Stimulated activated CD8-positive, alpha-beta memory T cell treated with anti-CD3 and anti-CD28 coated beads, Interleukin-7, amount 100 ng/mL, for 48 hours (primary cell): ENCODE data around the gene GJB3.
"Not testable (repeated sequence)": the region's sequence is repeated elsewhere in the genome, so short reads cannot be mapped to it uniquely, and the experiment has no call there.

Experiments used
- DNase-seq, 2 donors: peaks; one replicate each; pipeline ENCODE4 v3.0.0-alpha.2; 2020; ENCODE audit warnings: low read depth in 1 of 2; ENCODE audit errors: extremely low read depth in 1 of 2

GJB3 gene

DNA sequence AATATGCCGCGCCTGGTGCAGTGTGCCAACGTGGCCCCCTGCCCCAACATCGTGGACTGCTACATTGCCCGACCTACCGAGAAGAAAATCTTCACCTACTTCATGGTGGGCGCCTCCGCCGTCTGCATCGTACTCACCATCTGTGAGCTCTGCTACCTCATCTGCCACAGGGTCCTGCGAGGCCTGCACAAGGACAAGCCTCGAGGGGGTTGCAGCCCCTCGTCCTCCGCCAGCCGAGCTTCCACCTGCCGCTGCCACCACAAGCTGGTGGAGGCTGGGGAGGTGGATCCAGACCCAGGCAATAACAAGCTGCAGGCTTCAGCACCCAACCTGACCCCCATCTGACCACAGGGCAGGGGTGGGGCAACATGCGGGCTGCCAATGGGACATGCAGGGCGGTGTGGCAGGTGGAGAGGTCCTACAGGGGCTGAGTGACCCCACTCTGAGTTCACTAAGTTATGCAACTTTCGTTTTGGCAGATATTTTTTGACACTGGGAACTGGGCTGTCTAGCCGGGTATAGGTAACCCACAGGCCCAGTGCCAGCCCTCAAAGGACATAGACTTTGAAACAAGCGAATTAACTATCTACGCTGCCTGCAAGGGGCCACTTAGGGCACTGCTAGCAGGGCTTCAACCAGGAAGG is 4.3 kb downstream of the GJB3 start:
- no peak for DNase-seq

DNA sequence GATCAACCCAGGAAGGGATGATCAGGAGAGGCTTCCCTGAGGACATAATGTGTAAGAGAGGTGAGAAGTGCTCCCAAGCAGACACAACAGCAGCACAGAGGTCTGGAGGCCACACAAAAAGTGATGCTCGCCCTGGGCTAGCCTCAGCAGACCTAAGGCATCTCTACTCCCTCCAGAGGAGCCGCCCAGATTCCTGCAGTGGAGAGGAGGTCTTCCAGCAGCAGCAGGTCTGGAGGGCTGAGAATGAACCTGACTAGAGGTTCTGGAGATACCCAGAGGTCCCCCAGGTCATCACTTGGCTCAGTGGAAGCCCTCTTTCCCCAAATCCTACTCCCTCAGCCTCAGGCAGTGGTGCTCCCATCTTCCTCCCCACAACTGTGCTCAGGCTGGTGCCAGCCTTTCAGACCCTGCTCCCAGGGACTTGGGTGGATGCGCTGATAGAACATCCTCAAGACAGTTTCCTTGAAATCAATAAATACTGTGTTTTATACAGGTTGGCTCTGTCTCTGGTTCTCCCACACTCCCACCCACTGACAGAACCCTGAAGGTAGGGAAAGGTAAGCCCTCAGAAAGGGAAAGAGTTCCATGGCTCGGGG is 5.0 kb downstream of the GJB3 start:
- DNase-seq, result no peak

DNA sequence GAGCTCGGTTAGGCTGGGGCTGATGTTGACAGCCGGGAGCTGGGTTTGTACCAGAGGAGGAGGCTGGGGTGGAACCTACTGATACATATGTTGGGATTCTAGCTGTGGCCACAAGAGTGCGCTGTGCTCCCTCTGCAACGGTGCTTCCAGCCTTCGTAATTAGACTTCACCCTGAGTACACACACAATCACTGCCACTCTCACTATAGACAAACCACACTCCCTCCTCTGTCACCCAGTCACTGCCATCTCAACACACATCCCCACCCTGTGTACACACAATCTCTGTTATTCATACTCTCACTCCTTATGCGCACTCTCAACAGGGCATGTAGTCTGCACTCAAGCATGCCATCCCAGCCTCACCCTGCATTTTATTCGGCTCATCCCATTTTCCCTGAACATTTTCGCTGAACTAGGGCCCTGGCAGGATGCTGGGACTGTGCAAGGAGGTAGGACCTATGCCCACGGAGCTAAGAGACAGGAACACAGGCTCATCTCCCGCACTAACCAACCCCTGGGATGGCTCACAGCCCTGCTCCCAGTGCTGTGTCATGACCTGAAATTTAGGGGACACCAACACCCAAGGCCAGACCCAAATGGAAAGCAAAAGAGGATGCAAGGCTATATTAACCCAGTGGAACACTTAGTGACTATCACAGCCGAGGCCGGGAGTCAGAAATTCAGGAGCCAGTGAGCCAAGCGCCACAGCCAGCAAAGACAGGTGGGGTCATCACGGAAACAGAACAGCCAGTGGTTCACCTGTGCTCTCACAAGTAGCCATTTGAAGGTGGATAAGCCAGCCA is 5.7 kb downstream of the GJB3 start:
- DNase-seq, result peak in 1 of 2 donors; percentile 46

DNA sequence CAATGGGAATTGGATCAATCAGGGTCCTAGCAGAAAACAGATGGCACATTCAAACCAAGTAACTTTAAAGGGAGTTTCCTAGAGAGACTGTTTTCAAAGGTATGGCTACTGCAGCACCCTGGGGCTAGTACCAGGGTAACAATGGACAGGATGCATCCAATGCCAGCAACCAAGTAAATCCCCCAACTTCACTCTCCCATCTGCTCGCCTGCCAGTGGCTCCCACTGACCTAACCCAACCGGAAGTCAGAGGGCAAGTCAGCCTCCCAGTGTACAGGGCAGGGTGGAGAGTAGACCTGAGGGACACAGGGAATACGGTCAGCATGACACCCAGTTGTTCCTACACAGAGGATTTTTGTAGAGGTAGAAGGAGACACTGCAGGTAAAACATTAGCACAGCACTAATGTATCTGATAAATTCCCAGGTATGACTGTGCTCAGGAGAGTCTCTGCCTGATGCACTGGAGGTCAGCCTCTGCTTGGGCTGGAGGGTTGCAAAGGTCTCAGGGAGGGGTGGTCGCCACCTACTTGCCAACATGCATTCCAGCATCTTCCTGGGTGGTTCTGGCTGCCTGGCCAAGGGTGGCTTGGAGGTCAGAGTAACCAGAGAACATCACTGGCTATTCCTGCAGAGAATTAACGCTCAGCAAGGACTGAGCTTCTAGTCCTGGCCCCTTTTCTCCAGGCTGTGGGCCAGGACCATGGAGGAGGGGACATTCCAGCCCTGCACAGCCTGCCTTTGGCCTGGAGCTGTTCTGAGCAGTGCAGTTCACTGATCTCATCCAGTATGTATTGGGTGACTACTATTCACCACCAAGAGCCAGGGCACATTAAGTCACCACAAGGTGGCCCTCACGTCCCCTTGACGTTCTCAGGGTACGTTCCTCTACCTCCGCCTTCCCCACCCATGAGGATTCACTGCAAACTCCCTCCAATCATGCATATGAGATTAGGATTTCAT is 6.7 kb downstream of the GJB3 start:
- no peak for DNase-seq

DNA sequence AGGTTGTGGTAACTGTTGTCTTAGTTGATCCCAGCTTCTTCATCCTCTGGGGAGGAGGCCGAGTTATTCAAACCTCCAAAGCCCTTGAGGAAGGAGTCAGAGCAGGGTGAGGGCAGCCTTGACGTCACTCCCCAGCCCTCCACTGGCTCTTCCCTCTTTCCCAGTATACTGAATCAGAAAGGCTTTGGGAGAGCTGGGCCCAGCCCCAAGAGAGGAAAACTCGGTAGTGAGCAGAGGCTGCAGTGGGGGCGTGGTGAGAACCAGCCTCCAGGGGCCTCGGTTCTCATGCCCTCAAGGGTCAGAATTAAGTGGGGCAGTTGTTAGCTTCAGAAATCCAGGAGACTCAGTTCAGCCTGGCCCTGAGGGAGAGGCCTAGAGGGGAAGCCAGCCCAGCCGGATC is 10.0 kb downstream of the GJB3 start:
- no peak for DNase-seq

DNA sequence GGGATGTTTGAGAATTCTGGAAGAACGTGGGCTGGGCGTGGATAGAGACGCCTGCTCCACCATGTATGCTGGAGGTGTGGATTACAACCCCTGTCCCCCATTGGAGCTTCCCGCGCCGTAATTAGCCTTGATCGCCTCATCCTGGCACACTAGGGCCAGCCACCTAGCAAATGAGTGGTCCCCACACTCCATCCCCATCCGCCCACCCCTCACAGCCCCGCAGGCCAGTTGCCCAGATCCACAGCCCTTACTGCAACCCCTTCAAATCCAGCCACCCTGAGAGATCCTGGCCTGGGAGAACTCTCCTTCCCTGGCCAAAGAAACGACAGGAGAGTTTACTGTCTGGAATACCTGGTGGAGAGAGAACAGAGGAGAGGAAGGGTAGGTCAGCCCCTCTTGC is 11.4 kb downstream of the GJB3 start:
- no peak for DNase-seq

DNA sequence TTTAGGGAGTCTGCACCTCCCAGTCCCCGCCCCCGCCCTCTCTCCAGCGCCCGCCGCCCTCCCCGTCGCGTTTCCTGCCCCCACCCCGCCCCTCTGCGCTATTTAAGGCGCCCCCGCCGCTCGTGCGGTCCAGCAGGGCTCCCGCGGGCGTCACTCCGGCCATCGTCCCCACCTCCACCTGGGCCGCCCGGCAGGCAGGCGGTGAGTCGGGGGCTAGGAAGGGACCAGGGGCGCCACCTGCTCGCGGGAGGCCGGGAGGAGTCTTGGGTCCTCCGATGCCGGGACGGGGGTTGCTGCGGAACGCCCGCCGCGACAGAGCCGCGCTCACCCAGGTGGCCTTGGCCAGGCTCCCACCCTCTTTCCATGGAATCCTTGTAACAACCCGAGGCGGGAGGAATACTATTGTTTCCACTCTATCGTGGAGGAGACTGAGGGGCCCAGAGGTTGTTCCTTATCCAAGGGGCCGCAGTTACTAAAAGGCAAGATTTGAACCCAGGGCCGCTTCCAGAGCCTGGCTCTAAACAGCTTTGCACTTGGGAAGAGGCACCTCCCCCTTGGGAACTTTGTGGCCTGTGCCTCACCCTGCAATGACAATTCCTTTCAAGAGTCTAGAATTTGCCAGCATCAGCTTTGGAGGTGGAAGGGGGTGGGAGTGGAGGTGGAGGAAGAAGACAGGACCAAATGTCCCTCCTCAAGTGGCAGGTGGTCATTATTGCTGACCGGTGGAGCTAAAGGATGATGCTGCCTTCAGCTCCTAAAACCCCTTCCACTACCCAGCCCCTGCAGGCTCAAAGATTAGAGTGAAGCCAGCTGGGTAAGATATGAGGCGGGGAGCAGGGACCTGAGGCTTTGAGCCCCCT is 12.1 kb downstream of the GJB3 start, which contains the start of gene GJA4:
TSS of gene GJA4 (plus strand) at position 132 of the 860 bp plus-strand sequence. CDS start 1,215 bp downstream, outside the sequence.
- no peak for DNase-seq

DNA sequence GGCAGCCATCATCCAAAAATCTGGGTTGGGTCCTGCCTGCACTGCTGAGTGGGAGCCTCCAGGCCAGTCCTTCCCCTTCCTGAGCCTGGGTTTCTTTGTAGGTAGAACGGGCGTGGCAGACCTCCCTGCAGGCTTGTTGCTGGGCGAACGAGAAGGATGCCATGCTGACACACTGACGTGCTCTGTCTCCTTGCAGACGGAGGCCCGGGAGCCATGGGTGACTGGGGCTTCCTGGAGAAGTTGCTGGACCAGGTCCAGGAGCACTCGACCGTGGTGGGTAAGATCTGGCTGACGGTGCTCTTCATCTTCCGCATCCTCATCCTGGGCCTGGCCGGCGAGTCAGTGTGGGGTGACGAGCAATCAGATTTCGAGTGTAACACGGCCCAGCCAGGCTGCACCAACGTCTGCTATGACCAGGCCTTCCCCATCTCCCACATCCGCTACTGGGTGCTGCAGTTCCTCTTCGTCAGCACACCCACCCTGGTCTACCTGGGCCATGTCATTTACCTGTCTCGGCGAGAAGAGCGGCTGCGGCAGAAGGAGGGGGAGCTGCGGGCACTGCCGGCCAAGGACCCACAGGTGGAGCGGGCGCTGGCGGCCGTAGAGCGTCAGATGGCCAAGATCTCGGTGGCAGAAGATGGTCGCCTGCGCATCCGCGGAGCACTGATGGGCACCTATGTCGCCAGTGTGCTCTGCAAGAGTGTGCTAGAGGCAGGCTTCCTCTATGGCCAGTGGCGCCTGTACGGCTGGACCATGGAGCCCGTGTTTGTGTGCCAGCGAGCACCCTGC is 13.2 kb downstream of the GJB3 start:
- no peak for DNase-seq

DNA sequence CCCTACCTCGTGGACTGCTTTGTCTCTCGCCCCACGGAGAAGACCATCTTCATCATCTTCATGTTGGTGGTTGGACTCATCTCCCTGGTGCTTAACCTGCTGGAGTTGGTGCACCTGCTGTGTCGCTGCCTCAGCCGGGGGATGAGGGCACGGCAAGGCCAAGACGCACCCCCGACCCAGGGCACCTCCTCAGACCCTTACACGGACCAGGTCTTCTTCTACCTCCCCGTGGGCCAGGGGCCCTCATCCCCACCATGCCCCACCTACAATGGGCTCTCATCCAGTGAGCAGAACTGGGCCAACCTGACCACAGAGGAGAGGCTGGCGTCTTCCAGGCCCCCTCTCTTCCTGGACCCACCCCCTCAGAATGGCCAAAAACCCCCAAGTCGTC is 13.8 kb downstream of the GJB3 start:
- DNase-seq, result no peak

DNA sequence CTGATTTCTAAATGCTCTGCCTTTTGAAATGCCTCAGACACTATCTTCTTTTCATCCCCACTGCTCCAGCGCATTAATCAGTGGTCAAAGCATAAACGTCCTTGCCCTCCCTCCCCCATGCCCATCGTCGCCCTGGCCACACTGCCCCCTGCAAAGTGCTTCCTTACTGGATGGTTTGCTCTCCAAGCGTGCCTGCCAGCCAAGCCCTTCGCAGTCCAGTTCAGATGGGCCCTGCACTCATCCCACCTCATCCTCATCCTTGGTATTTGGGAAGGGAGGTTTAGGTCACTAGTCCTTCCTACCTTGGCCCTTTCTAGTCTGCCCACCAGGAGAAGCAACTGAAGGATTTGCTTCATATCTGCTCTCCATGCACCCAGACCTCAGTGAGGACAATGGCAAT is 14.9 kb downstream of the GJB3 start:
- no peak for DNase-seq

DNA sequence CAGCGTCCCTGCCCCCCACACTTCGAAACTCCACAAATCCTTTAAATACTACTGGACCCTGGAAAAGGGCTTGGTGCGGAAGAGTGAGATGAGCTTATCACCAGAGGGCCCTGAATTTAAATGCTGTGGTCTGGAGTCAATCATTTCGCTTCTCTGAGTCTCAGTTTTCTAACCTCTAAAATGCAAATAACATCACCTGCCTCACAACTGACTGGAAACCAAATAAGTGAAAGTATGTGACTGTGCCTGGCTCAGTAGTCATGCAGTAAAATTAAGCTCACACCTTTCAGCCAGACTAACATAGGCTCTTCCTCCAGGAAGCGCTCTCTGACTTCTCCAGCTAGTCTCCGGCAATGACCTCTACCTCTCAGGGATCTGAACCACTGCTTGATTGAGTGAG is 16.0 kb downstream of the GJB3 start:
- no peak for DNase-seq

DNA sequence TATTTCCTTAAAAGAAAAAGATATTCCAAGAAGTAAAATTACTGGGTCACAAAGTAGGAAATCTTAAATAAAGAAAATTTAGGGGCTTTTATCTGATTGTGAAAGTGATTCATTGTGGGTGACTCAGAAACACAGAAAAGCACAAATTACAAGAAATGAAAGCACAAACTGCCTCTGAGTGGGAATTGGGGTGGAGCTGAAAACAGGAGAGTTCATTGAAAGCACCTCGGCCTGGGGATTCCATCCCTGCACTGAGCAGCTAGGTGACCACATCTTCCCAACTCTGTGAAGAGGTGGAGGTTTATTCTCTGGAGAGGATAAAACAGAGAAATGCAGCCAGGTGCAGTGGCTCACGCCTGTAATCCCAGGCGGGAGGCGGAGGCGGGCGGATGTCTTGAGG is 19.2 kb downstream of the GJB3 start:
- DNase-seq, result no peak

DNA sequence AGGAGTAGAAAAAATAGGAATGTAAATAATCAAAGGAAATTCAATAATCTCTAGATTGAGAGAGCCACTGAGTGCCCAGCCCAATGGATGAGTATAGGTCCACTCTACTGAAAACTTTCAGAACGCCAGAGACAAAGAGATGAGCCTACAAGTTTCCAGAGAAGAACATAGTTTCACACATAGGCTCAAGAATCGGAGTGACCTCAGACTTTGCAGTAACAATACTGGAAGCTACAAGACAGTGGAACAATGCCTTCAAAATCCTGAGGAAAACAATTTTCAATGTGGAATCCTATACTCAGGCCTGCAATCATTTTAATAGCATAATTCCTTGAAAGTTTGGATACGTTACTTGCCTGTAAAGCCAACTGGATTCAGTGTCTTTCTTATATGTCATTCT is 22.8 kb downstream of the GJB3 start:
- no peak for DNase-seq

DNA sequence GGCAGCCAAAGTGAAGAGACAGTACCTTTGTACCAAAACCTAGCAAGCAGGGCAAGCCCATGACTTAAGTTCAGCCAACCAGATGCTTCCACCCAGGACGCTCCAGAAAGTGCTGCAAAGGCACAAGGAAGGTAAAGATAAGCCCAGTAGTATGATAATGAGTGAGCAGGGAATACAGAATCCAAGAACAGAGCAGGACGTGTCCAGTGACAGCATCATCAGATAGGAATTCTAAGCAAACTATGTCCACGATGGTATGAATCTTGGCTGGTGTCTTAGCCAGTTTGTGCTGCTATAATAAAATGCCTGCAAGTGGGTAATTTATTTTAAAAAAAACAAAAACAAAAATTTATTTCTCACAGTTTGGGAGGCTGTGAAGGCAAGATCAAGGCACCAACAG is 25.4 kb downstream of the GJB3 start:
- no peak for DNase-seq

DNA sequence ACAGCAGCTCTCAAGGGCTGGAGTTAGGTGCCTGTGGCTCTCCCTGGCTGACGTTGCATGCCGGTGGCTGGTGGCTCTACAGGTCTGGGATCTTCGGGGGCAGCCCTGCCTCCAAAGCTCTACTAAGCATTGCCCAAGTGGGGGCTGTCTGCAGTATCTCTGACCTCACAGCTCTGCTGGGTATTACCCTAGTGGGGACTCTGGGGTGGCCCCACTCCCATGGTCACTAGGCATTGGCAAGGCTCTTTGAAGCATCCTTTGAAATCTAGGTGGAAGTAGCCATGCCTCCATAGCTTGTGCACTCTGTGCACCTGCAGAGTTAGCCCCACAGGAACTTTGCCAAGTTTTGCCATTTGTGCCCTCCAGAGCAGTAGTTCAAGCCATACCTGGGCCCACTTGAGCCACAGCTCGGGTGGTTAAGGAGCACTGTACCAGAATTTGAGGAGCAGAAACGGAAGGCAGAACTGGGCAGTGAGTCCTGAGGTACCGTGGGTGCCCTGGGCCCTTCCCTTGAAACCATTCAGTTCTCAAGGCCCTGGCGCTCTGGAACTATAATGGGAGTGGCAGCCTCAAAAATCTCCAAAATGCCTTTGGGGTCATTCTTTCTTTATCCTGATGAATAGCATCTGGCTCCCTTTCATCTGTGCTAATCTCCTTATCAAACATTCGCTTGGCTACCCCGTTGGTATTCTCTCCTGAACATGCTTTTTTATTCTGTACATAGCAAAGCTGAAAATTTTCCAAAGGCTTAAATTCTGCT is 27.2 kb downstream of the GJB3 start:
- DNase-seq, result no peak

DNA sequence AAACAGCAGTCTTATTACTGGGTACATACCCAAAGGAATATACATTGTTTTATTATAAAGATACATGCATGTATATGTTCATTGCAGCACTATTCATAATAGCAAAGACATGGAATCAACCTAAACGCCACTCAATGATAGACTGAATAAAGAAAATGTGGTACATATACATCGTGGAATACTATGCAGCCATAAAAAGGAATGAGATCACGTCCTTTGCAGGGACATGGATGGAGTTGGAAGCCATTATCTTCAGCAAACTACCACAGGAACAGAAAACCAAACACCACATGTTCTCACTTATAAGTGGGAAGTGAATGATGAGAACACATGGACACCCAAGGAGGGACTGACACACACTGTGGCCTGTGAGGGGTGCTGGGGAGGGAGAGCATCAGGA is 29.8 kb downstream of the GJB3 start:
- not testable (repeated sequence) for DNase-seq

DNA sequence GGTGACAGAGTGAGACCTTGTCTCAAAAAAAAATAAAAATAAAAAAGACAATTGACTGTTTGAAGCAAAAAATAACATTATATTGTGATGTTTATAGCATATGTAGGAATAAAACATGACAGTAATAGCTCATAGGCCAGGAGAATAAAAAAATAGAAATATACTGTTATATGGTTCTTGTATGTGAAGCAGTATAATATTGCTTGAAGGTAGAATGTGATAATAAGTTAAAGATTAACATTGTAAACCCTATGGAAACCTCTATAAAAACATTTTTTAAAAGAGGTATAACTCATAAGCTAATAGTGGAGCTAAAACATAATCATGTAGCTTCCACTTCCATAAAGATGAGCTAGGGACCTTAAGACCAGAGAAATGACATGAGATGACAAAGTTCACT is 35.3 kb downstream of the GJB3 start:
- DNase-seq, result no peak

DNA sequence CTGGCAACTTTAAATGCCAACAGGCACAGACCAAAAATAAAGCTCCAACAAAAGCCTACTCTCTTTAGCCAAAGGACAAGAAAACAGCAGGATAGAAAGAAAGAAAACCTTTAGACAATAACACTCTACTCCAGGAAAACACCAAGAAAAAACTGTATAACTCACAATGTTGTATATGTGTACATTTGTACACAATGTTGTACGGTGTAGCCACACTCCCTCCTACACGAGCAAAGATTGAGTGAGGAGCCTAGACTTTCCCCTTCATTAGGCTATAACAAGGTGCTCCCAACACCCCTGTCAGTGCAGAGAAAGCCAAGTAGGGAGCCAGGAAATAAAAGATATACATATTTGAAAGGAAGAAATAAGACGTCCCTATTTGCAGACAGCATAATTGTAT is 35.8 kb downstream of the GJB3 start:
- DNase-seq, result no peak

DNA sequence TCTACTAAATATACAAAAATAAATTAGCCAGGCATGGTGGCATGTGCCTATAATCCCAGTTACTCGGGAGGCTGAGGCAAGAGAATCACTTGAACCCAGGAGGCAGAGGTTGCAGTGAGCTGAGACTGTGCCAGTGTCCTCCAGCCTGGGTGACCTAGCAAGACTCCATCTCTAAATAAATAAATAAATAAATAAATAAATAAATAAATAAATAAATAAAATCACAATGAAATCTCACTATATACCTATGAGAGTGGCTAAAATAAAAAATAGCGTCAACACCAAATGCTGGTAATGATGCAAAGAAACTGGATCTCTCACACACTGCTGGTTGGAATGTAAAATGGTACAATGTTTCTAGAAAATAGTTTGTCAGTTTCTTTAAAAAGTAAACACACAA is 37.8 kb downstream of the GJB3 start:
- DNase-seq, result not testable (repeated sequence)
